Measurements from ENCODE around the gene CDHR3.

- peak; percentile 49 for TF ChIP-seq CTCF (IDR thresholded peaks at IDR 0.05)
- TF ChIP-seq EZH2 (IDR thresholded peaks at IDR 0.05) = no peak
Observed at GRCh38 chr7:105990727-105991453, 27.8 kb downstream of the CDHR3 start.

Data from neural progenitor cell (in vitro differentiated cells).